HG03432 (cell line): ENCODE results near the gene MOGAT3.
A peak's percentile ranks its signal among the peaks of the same experiment; 100 is the strongest.

Source experiments
- ATAC-seq: cut with Tn5 transposase; IDR thresholded peaks from one replicate; pipeline ENCODE4 v1.9.1; 2021; ENCODE audit warnings: mild to moderate bottlenecking, moderate library complexity; ENCODE audit not compliant: unreplicated experiment

MOGAT3 gene

GRCh38 chr7:101233907-101234547, 33.2 kb upstream of the MOGAT3 start:
- ATAC-seq = no peak

- no peak for ATAC-seq
Observed at GRCh38 chr7:101232141-101232850, 31.5 kb upstream of the MOGAT3 start.

- no peak for ATAC-seq
Observed at GRCh38 chr7:101231644-101232043, 30.8 kb upstream of the MOGAT3 start.

DNA sequence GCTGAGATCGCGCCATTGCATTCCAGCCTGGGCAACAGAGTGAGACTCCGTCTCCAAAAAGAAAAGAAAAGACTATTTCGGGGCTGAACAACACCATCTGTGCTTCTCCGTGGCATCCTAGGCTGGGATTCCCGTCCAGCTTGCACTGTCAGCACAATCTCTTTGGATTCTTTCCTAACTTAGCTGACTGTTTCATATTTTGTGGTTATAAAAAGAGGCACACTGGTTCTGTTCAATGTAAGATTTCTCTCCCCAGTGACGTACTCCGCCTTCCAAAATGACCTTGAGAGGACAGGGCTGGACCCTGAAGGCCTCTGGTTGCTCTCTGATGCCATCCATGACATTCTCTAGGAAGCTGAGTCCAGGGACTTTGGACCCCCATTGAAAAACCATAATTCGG, 25.9 kb upstream of the MOGAT3 start:
- ATAC-seq = no peak

DNA sequence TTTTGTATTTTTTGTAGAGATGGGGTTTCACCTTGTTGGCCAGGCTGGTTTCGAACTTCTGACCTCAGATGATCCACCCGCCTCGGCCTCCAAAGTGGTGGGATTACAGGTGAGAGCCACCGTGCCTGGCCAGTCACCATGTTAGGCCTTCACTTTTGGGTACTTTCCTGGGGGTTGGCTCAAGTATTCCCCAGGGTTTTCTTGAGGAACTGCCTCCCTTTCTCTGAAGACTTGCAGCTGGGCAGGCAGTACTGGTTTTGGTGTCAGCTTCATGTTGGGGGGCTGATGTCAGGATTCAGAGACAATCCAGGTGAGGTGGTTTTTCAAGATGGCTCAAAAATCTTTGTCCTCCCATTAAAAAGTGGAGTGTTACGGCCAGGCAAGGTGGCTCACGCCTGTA, 24.8 kb upstream of the MOGAT3 start:
- ATAC-seq = no peak

DNA sequence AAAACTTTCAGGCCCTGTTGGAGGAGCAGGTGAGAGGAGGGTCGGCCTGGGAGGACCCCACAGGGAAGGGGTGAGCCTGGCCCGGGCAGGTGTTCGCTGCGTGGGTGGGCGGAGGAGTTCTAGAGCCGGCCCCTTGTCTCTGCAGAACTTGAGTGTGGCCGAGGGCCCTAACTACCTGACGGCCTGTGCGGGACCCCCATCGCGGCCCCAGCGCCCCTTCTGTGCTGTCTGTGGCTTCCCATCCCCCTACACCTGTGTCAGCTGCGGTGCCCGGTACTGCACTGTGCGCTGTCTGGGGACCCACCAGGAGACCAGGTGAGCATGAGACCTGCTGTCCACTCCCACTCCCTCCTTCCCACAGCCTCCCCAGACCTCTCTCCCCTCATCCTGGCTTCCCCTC, 22.7 kb upstream of the MOGAT3 start:
- ATAC-seq = no peak

- no peak for ATAC-seq
Observed at GRCh38 chr7:101222275-101222830, 21.5 kb upstream of the MOGAT3 start.

GRCh38 chr7:101220295-101220694, 19.5 kb upstream of the MOGAT3 start:
- ATAC-seq = no peak

GRCh38 chr7:101218236-101219125, 17.6 kb upstream of the MOGAT3 start:
- peak; percentile 3 for ATAC-seq

- ATAC-seq = peak; percentile 62
Observed at GRCh38 chr7:101217388-101218235, 16.8 kb upstream of the MOGAT3 start, which contains the start of the genes PLOD3 and ZNHIT1. PLOD3 (minus strand) TSS chr7:101217581; CDS start chr7:101217274, 307 bp downstream. ZNHIT1 (plus strand) TSS chr7:101218165; CDS start chr7:101218196, 31 bp downstream.

DNA sequence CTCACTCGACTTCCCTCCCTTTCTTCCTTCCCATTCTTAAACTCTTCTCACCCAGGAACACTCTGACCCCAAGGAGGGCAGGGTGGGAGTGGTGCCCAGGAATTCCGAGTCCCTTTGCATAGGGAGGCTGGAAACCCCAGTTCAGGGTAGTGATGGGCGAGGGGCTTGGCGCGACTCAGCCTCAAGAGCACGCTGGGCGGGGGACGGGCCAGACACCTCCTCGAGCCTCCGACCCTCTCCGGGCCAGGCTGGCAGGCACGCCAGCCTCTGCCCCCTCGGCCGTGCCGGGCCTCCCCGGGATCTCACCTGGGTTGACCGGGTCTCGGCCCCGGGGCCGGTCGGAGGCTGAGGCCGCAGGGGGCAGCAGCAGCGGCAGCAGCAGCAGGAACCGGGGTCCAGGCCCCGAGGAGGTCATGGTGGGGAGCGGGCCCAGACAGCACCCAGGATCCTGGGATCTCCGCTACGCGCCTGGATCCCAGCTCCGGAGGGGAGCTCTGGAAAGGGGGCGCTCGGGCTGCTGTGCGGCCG, 16.1 kb upstream of the MOGAT3 start:
- ATAC-seq = peak; percentile 25

GRCh38 chr7:101216001-101216859, 15.4 kb upstream of the MOGAT3 start:
- ATAC-seq = no peak

DNA sequence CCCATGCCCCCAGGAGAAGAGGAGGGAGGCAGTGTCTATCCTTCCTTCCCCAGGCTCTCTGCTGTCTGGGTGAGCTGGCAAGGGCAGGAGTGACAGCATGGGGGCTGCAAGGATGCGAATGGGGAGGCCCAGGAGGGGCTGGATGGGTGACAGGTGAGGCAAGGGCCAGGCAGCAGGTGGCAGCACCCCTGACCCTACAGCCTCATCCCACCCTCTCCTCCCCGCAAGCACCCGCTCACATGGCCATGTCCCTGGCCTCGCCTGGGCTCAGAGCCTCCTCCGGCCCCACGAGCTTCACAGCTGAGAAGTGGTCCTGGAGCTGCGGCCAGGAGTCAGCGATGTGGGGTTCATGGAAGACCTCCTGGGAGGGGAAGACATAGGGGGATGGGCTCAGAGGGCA, 11.2 kb upstream of the MOGAT3 start:
- ATAC-seq = no peak

GRCh38 chr7:101211501-101211900, 10.7 kb upstream of the MOGAT3 start:
- ATAC-seq = no peak

- ATAC-seq = no peak
Observed at GRCh38 chr7:101210143-101210542, 9.3 kb upstream of the MOGAT3 start.

- ATAC-seq = no peak
Observed at GRCh38 chr7:101208794-101209193, 8.0 kb upstream of the MOGAT3 start.

GRCh38 chr7:101207459-101207858, 6.6 kb upstream of the MOGAT3 start:
- ATAC-seq = no peak

DNA sequence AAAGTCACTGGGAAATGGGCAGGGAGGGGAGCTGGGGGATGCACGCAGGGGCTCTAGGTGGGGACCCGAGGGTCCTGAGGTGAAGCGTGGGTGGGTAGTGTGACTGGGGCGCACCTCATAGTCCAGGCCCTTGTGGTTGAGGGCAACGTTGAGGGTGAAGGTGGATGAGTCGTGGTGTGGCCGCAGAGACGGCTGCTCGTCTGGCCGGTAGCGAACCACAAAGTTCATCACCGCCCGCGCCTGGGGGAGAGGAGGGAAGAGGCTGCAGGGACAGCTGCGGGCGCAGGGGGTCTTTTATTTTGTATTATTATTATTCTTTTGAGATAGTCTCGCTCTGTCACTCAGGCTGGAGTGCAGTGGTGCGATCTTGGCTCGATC, 5.8 kb upstream of the MOGAT3 start:
- no peak for ATAC-seq
